Measurements from ENCODE around the gene FCN2. TPM values are rescaled to one million over a fixed set of nuclear protein-coding genes. Genes with fewer than 3 reads are reported as not detected.

Gene FCN2
- total RNA-seq (2014; rRNA removed; shearing (Covaris generic)) = not detected in 2 replicates

DNA sequence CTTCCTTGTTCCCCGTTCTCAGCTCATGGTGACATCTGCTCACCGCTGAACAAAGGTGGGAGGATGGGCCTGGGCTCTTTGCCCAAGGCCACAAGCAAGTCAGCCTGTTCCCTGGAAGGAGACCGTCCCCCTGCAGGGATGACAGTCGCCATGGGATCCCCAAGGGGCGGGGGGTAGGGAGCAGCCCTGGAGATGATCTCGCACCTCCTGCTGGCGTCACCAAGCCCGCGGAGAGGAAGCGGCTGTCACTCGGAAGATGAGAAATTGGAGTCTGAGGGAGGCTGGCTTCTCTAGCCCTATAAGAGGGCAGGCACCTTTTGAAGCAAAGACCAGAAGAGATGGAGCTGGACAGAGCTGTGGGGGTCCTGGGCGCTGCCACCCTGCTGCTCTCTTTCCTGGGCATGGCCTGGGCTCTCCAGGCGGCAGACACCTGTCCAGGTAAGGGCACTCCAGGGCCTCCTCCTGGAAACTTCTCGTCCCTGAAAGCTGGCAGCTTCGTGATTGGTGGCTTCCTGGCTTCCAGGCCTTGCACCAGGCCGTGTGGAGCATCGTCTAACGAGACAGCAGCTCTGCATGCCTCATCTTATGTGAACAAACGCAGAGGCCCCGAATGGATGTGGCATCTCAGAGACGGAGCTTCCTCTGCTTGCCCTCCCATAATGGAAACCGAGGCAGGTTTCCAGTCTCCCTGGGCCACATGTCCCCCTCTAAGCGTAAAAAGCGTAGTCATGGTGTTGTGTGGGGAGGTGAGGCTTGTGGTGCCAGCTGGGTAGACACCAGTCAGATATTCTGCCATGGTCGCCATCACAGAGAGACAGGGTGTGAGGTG, at the start of gene FCN2:
FCN2 (plus strand) TSS at position 327 of the 829 bp plus-strand sequence; CDS start at position 339, 12 bp downstream.
- DNase-seq (ENCODE audit: low spot score) = no peak

DNA sequence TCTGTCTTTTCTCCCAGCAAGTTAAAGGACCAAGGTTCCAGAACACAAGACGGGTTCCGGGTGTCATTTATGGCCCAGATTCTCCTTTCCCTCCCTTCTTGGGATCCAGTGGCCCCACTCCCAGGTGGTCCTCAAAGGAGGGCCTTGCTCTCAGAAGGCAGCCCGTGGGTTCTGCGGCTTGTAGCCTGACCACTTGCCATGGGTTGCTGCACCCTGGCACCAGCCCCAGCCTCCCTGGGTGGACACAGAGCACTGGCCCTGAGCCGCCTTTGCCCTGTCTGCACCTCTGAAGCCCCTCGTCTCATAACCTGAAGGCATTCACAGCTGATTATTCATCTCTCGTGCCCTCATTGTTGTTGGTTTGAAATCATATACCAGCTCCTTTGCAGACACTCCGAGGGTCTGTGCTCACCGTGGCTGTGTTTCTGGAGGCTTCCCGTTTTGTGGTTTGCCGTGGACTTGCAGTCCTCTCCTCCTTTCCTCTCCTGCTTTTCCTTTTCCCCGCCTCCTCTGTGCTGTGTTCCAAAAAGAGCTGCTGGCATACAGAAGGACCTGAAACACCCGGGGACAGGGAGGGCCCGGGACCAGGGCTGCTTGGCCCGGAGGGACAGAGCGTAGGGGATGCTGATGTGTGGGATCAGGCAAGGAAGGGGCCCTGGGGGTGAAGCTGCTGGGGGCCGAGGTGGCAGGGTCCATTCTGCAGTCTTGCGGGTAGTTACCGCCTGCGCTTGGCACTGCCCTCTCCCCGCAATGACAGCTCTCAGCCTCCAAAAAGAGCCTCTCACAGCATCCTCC, 49.5 kb upstream of the FCN2 start:
- no peak for DNase-seq (ENCODE audit: low spot score)

DNA sequence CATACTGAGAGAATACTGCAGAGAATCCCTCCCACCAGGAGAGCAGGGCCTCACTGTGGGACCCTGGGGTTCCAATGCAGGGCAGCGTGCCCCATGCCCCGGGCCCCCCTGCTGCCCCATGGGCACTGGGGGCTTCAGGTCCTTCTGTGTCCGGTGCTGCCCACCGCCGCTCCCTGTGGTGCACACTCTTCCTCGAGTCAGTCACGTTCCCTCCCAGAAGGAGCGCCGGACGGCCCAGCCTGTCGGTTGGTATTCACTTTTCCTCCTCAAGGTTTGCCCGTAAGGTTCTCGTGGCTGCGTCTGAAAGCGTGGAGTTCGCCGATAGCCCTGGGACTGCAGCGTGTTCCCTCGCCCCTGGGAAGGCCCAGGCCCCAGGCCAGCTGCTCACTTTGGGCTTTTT, 48.1 kb upstream of the FCN2 start:
- no peak for DNase-seq (ENCODE audit: low spot score)

DNA sequence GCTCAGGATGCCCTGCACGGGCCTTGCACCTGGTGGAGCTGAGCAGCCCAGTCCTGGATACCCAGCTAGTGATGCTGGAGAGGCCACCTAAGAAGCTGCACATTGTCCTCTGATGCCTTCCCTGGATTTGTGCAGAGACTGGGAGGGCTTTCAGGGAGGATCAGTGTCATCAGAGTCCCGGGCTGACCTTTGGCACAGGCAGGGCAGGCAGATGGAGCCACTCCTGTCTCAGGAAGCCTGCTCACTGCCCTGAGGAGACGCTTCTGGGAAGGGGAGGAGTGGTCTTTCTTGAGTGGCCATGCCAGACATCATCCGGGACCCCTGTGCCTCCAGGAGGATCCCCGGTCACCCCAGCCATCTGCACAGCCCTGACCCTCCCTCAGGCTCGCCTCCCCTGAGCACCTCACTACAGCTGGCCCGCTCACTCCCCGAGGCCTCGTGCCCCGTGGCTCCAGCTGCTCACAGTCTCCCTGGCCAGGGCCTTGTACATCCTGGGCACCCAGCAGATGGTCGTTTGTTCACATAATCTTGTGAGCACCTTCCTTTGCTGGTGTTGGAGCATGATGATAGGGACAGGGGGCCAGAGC, 47.2 kb upstream of the FCN2 start:
- no peak for DNase-seq (ENCODE audit: low spot score)

DNA sequence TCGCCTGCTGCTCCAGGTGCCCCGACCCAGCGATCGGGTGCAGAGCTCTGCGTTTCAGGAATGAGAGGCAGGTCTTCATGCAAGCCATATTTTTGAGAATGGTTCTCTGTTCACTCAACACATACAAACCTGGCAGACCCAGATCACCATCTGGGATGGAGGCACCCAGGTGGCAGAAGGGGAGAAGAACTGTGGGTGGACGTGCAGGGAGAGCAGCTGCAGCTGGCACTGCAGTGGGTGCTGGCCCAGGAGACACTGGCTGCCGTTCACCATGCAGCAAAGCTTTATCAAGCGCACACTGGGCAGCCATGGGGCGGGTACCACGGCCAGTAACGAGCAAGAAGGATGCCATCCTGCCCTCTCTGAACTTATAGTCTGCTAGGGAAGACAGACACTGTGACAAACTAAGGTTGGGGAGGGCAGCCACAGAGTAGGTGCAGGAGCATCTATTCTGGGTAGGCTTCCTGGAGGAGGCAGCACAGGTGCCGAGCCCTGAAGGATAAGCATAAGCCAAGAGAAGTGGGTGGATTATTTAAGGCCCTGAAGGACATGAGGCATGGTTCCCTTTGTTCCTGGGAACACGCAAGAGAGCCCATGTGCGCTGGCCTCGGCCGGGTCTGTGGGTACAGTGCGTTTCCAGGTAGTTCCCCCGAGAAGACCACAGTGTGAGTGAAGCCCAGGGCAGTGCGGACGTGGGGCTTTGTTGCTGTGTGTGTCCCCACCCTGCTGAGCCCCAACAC, 46.2 kb upstream of the FCN2 start:
- no peak for DNase-seq (ENCODE audit: low spot score)

DNA sequence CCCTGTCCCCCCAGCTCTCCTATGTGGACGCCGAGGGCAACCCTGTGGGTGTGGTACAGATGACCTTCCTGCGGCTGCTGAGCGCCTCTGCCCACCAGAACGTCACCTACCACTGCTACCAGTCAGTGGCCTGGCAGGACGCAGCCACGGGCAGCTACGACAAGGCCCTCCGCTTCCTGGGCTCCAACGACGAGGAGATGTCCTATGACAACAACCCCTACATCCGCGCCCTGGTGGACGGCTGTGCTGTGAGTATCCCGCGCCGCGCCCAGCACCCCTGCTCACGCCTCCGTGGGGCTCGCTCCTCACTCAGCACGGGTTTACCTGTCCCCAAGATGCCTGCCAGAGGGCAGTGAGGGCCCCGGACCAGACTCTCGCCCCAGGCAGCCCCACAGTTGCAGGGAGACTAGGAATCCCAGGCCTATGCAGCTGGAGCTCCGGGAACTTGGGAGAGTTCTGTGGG, 45.6 kb upstream of the FCN2 start:
- DNase-seq (ENCODE audit: low spot score) = no peak

DNA sequence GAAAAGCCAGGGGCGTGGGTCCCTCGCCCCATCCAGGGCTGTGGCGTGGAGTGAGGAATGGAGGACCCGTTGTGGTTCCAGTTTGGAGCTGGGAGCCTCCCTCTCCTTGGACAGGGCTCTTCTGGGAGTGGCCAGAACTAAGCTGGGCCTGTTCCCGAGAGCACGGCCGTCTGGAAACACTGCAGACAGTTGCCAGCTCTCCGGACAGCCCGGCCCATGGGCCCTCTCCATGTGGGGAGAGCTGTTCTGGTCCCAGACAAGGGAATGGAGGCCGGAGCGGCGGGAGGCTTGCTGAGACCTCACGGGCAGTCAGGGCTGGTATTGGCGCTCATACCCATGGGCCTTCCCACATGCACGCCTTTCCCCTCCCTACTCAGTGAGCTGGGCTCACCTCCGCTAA, 45.2 kb upstream of the FCN2 start:
- DNase-seq (ENCODE audit: low spot score) = no peak

DNA sequence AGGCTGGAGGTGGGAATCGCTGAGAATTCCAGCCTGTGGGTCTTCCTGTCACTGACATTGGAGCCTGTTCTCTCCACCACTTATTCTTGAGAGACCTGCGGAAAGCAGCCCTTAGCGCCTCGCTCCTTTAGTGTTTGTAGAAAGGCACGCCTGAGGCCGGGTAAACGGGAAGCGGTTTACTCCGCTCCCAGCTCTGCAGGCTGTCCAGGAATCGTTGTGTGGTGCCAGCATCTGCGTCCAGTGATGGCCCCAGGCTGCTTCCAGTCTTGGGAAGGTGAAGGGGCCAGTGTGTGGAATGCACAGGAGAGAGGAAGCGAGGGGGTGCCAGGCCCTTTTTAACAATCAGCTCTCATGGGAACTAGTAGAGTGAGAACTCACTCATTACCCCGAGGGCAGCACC, 44.6 kb upstream of the FCN2 start:
- DNase-seq (ENCODE audit: low spot score) = no peak

DNA sequence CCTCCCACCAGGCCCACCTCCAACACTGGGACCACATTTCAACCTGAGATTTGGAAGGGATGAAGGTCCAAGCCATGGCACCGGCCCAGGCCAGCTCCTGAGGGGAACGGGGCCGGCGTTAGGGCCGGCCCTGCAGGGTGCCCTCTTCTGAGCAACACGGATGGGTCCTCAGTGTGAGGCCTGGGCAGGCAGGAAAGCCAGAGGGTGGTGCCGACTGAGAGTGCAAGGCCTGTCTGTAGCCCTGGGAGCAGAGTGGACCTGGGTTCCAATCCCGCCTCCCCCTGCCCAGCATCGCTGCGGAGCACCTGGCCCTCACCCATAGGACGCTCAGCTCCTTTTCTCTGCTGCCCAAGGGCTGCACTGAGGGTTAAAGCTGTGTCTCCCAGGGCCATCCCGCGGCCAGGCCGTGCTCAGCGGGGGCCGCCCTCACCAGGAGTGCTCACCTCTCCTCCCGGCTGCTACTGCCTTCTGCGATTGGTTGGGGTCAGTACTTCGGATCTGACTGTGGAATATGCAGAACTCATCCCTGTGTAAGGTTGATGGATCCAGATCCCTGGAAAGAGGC, 44.1 kb upstream of the FCN2 start:
- no peak for DNase-seq (ENCODE audit: low spot score)

DNA sequence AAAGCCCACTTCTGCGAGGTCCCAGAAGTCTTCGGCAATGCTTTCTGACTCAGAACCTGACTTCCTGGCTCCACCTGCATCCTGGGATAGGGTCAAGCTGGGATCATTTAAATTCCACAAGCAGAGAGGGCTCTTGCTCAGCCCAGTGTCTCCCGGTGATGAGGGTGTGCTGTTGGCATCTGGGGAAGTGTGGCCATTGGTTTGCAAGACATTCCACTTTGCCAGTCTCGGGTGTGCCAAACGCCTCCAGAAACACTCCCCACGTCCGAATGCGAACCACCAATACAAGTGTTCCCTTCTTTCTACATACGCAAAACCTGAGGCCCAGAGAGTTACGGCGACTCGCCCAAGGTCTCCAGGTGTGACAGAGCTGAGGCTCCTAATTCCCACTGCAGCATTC, 43.1 kb upstream of the FCN2 start:
- DNase-seq (ENCODE audit: low spot score) = no peak

DNA sequence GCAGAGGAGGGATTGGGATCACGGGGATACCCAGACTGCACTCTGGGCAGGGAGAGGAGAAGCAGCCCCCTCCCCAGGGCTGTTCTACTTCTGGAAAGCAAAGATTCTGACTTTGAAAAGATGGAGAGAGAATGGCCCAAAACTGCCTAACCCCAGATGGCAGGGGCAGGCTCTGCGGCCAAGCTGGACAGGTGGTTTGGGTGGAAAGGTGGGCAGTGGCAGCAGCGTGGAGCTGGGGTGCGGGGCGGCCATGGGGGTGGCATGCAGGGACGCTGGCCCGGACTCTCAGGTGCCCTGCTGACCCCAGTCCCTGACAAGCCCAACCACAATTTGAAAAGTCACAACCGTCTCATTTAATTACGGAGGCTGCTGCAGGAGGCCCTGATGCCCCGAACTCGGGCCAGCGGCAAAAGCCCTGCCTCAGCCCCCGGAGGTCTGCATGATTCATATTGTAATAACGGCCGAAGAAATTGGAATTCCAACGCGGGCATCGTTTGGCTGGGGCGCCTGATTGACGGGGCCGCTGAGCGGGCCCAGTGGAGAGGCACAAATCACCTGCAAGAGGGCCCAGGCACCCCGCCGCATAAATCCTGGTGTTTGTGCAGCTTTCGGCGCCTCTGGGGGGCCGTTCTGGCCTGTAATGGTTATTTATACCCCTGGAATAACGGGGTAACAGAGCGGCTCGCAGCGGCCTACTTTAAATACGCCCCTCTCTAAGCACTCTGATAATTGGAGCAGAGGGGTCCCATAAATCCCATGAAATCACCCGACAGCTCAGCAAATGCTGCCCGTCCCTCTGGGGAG, 41.8 kb upstream of the FCN2 start:
- DNase-seq (ENCODE audit: low spot score) = no peak

DNA sequence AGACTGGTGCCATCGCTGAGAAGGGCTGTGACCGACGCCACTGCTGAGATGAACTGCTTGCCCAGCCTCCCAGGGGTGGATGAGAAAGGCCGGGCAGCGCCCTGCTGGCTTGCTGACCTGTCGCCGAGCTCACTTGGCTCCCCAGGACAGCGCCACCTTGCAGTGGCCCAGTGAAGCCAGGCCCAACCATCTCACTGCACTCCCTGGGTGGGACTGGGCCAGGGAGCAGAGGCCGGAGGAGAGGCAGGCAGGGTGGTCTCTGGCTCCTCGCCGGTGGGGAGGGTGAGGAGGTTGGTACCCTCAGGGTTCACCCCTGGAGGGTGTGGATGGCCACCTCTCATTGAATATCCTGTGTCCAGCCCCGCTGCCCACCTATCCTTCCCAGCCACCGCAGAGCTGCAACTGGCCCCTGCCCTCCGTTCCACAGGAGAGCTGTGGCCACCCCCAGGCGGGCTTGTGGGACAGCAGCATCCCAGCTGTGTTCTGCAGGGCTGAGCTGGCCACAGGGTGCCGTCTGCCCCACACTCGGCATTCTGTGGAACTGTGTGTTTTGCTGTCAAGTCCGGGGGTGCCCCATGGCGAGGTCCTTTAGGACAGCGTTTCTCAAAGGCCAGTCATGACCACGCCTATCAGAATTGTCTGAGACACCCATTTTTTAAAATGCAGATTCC, 41.0 kb upstream of the FCN2 start:
- DNase-seq (ENCODE audit: low spot score) = no peak

DNA sequence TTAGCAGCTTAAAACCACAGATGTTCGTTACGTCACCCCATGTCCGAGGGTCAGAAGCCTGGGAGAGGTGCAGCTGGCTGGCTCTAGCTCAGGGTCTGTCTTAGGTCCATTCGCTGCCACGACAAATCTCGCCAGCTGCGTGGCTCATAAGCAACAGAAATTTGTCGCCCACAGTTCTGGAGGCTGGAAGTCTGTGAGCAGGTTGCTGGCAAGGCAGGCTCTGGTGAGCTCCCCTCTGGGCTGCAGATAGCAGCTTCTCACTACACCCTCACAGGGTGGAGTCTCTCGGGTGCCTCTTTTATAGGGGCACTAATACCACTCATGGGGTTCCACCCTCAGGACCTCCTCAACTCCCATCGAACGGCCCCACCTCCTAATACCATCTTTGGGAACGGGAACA, 40.1 kb upstream of the FCN2 start:
- no peak for DNase-seq (ENCODE audit: low spot score)

DNA sequence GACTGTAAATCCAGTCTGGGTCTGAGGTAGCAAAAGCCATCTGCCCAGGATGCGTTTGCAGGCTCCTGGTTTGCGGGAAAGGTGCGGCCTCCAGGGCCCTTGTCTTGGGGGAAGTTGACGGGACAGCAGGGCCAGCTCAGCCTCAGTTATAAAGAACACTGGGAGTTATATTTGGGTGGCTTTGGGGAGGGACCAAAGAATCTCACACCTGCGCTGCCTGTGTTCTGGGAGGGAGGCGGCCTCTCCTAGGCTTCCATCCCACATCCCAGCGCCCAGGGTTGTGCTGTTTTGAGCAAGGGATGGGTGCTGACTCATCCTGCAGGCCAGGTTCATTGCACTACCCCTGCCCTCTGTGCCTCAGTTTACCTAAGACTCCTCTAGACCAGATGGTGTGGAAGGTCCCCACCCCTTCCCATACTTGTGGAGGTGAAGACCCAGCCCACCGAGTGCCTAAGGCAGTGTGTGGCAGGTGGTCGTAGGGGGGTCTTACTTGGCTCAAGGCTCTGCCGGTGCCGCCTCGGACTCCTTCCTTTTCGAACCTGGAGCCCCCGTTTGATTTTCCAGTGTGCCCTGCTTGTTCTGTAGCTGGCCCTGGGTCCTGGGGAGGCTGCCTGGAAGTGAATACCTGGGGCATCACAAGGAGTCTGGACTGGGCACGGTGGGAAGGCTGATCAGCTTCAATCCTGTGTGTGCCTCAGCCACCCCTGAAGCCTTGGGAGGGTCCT, 39.3 kb upstream of the FCN2 start:
- DNase-seq (ENCODE audit: low spot score) = no peak

DNA sequence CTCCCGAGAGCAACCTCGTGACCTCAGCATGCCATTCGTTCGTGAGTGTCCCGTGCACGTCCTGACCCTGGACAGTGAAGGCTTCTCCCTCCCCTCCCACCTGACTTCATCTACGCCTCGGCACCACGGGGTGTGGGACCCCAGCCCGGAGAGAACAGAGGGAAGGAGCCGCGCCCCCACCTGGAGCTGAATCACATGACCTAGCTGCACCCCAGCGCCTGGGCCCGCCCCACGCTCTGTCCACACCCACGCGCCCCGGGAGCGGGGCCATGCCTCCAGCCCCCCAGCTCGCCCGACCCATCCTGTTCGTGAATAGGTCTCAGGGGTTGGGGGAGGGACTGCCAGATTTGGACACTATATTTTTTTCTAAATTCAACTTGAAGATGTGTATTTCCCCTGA, 38.3 kb upstream of the FCN2 start:
- no peak for DNase-seq (ENCODE audit: low spot score)

DNA sequence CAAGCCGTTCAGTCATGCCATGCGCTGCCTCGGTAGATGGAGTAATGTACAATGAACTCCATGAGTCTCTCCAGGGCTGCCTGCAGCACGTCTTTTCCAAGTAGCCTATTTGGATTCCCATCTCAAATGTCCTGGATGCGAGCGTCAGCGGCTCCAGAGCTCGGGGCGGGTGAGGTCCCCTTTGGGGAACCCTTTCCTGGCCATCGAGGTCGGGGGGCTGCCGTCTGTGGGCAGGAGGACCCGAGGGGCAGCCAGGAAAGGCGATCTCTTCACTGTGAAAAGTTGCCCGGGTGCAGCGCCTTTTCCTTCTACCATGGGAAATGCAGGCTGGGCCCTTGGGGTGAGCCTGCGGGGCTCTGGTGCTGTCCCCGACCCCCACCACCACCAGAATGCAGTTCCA, 36.9 kb upstream of the FCN2 start:
- no peak for DNase-seq (ENCODE audit: low spot score)

DNA sequence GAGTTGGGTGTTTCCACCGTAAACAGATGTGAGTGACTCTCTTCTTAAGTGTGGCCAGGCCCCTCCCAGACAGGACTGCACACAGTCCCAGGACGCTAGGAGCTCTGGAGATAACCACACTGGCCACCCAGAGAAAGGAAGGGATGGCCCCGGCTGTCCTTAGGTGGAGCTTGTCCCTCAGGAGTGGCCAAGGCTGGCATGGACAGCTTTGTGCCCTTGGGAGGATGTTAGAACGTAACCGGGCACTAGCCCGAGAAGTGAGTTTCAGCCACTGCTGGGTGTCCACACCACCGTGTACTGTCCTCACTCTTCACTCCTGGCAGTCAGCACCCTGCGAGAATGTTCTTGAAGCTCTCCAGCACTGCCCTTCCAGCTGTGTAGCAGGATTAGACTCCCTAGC, 35.8 kb upstream of the FCN2 start:
- DNase-seq (ENCODE audit: low spot score) = no peak

DNA sequence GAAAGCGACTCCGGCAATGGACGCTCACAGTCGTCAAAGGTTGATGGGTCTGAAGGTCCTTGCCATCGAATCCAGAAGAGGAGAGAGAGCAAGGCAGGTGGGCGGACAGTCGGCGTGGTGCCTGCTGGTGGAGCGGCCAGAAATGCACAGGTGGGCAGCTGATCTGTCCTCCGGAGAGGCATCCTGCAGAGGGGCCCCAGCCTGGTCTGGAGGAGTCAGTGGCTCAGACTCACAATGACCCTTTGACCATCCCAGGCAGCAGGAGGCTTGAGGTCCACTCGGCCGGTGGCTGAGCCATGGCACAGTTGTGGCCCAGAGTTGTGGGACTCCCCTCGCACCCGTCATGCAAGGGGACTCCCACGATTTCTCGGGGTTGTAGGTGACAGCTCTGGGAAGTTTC, 34.4 kb upstream of the FCN2 start:
- no peak for DNase-seq (ENCODE audit: low spot score)

DNA sequence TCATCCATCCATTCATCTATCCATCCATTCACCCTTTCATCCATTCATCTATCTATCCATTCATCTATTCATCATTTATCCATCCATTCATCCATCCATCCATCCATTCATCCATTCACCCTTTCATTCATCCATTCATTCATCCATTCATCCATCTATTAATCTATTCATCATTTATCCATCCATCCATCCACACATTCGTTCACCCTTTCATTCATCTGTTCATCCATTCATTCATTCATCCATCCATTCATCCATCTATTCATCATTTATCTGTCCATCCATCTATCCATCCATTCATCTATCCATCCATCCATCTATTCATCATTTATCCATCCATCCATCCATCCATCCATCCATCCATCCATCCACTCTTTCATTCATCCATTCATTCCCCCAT, 33.9 kb upstream of the FCN2 start:
- DNase-seq (ENCODE audit: low spot score) = no peak

DNA sequence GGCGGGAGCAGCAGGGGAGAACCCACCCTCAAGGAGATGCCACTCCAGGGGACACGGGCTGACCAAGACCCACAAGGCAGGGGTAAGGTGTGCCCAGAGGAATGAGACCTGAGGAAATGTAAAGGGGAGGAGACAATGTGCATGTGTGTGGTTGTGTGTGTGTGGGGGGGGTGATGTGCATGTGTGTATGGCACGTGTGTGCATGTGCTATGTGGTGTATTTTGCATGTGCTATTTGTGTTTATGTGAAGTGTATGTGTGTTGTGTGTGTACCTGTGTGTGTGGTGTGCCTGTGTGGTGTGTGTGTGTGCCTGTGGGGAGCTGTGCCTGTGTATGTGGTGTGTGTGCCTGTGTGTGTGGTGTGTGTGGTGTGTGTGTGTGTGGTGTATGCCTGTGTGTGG, 33.5 kb upstream of the FCN2 start:
- no peak for DNase-seq (ENCODE audit: low spot score)
